ENCODE results near the gene ACOXL. TPM values are rescaled to one million over a fixed set of nuclear protein-coding genes. Genes with fewer than 3 reads are reported as not detected.

ACOXL gene
- total and polyA plus RNA-seq, 10 of the 15 experiments (the other 5 are each of a cell fraction or from before 2014, with no cell fraction given): 0.05 to 1.3 (median 0.71) TPM

DNA sequence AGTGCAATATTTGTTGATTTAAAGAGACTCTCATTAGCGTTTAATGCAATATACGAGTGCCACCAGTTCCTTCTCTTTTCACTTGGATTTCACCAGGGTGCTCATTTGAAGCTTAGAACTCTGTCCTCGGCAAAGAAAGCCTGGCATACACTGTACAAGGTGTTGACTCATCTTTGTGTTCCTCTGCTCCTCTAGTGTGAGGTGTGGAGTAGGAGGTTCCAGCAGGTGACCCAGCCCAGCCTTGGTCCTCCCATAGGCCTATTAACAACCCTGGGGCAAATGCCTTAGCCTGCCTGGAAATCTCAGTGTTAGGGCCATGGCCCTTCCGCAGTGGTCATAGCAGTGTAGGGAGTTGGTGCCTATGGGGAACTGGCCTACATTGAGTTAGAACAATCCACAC is 408.4 kb downstream of the ACOXL start (continued):
- TF ChIP-seq POLR2AphosphoS5 (IDR thresholded peaks at IDR 0.05; ENCODE audit: low read length) (no peak), POLR2AphosphoS2 (IDR thresholded peaks at IDR 0.05; ENCODE audit: low read depth, low read length) (no peak), NBN (IDR thresholded peaks at IDR 0.05) (no peak), KLF5 (IDR thresholded peaks at IDR 0.05; ENCODE audit: partially characterized antibody) (no peak), NR2F1 (conservative IDR thresholded peaks at IDR 0.05) (no peak), BRCA1 (IDR thresholded peaks at IDR 0.05; ENCODE audit: low read depth, low read length) (no peak)

DNA sequence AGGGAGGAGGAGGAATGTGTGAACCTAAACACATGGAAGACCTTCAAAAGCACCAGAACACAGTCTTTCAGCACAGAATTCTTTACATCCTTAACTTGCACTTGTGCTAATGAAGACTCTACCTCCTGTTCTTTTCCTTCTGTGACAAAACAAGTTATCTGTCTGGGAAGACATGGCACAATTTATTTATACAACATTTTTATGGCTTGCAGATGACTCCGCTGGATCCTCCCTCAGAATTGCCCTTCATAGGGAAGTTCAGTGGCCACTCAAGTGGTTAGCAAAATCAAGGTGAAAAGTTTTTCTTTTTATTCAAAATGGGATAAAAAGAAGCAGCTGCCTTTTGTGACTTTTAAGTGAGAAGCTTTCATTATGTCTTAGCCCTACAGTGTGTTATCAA is 409.7 kb downstream of the ACOXL start:
- no peaks in the 10 kb centered on the region; a peak in 2 of 4 replicates for H3K27me3 ChIP-seq (replicated peaks in 1 of 2; ENCODE audit: control insufficient read depth in 2 of 2, insufficient read depth in 2 of 2, low read length in 1 of 2)
- peaks cover 5% of the 10 kb centered on the region; the same call in 2 of the 3 replicates for H3K9me3 ChIP-seq (replicated peaks; ENCODE audit: control insufficient read depth, insufficient read depth, low read length)
- BruUV-seq (replicated peaks): no TSS peak
- DNase-seq (ENCODE audit: low read depth, low spot score) (no peak), FAIRE-seq (no peak), ATAC-seq (no peak)
- H3K36me3 ChIP-seq (ENCODE audit: control insufficient read depth in 2 of 2, insufficient read depth in 2 of 2, low read length in 1 of 2): peaks cover 0 to 7% of the 10 kb centered on the region in 2 experiments; a peak in 2 of 4 replicates
- POLR2A ChIA-PET: interaction anchor here (1.0 kb wide), 1 partner anchor 17 kb away, joined by 3 read pairs; no protein-coding TSS in a partner anchor
- H3K4me3 ChIP-seq: no peak overlapping the region
- intact Hi-C loops (cut with micrococcal nuclease; ENCODE audit: unreplicated experiment) (no loop called here), in situ Hi-C loops (cut with MboI) (no loop called here)
- H3K79me2 ChIP-seq (ENCODE audit: control insufficient read depth, insufficient read depth, low read length): no peaks in the 10 kb centered on the region
- peaks cover 6% of the 10 kb centered on the region for H3K4me1 ChIP-seq (ENCODE audit: control insufficient read depth, insufficient read depth, low read length)
- no peak overlapping the region for H2AFZ ChIP-seq (ENCODE audit: control insufficient read depth, low read depth, low read length)
- no peak overlapping the region for H3K9ac ChIP-seq (ENCODE audit: control insufficient read depth, insufficient read depth, low read length)
- 88% methylated on average over 1 of the region's 1 CpG for WGBS (ENCODE audit: insufficient coverage, insufficient replicate concordance, low lambda C conversion rate, missing lambda C conversion rate)
- peaks cover 5% of the 10 kb centered on the region for H4K20me1 ChIP-seq (ENCODE audit: control insufficient read depth, insufficient read depth)
- no peak overlapping the region for H3K4me2 ChIP-seq (ENCODE audit: control insufficient read depth, insufficient read depth)
- RAD21 ChIA-PET (ENCODE audit: unreplicated experiment): interaction anchor here (1.1 to 1.2 kb wide), 2 partner anchors 15 to 16 kb away, joined by 3 read pairs; no protein-coding TSS in a partner anchor
- CTCF ChIA-PET: interaction anchor here (1.2 to 1.3 kb wide), 3 partner anchors 9 to 27 kb away, joined by 3 to 4 read pairs (median 3); no protein-coding TSS in a partner anchor
- SMC1A ChIA-PET (ENCODE audit: uncharacterized antibody, unreplicated experiment): interaction anchor here (1.0 to 1.5 kb wide), 3 partner anchors 15 to 43 kb away, joined by 4 to 6 read pairs (median 5); no protein-coding TSS in a partner anchor
- no peak overlapping the region for H3K27ac ChIP-seq (ENCODE audit: control insufficient read depth, insufficient read depth)
- TF ChIP-seq IRF5 (IDR thresholded peaks at IDR 0.05; ENCODE audit: borderline replicate concordance) (no peak), YBX1 (IDR thresholded peaks at IDR 0.05) (no peak), CBFB (IDR thresholded peaks at IDR 0.05; ENCODE audit: low read depth) (no peak), CUX1 (IDR thresholded peaks at IDR 0.05; ENCODE audit: insufficient replicate concordance, low read depth, low read length) (no peak), SMAD5 (IDR thresholded peaks at IDR 0.05; ENCODE audit: low read depth) (no peak), RELA (IDR thresholded peaks at IDR 0.05; ENCODE audit: borderline replicate concordance, partially characterized antibody) (no peak), PAX5 (IDR thresholded peaks at IDR 0.05; ENCODE audit: borderline replicate concordance, low read depth, low read length) (no peak), HCFC1 (IDR thresholded peaks at IDR 0.05; ENCODE audit: low read length) (no peak), ZBTB11 (CRISPR knock-in tag; IDR thresholded peaks at IDR 0.05) (no peak)

Measured in GM12878 (cell line).